Measurements from ENCODE around the gene TRPV6.

The TRPV6 gene

DNA sequence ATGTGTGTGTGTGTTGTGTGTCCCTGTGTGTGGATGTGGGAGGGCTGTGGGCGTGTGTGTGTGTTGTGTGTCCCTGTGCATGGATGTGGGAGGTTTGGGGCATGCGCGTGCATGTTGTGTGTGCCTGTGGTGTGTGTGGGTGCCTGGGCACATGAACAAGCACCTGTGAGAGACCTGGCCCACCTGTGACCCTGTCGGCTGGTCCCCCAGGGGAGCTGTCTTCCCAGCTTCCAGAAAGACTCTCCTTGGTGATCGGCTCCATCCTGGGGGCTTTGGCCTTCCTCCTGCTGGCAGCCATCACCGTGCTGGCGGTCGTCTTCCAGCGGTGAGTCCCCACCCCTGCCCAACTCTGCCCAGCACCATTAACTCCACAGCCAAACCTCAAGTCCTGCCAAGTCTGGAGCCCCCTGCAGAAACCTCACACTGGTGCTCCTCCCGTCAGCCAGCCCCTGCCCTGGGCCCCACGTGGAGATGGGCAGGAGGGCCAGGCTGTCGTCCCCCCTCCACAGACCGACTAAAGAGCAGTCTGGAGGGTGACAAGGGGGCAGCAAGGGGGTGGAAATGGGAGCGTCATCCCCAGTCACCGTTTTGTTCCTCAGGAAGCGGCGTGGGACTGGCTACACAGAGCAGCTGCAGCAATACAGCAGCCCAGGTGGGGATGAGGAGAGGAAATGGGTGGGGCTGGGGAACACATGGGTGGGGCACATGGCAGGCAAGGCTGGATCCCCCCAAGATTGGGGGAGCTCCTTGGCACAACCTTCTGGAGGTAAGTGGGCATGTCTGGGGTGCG lies 18.0 kb downstream of the TRPV6 start:
- no peak for DNase-seq

DNA sequence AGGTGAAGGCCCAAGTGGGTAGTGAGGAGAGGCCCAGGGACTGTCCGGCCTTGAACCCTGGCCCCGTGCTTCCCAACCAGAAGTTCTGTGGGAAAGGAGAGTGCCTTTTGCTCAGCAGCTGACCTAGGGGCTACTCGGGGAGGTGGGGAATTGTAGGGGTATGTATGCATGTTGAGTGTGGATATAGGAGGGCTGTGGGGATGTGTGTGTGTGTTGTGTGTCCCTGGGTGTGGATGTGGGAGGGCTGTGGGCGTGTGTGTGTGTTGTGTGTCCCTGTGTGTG lies 18.5 kb downstream of the TRPV6 start:
- DNase-seq, result no peak

DNA sequence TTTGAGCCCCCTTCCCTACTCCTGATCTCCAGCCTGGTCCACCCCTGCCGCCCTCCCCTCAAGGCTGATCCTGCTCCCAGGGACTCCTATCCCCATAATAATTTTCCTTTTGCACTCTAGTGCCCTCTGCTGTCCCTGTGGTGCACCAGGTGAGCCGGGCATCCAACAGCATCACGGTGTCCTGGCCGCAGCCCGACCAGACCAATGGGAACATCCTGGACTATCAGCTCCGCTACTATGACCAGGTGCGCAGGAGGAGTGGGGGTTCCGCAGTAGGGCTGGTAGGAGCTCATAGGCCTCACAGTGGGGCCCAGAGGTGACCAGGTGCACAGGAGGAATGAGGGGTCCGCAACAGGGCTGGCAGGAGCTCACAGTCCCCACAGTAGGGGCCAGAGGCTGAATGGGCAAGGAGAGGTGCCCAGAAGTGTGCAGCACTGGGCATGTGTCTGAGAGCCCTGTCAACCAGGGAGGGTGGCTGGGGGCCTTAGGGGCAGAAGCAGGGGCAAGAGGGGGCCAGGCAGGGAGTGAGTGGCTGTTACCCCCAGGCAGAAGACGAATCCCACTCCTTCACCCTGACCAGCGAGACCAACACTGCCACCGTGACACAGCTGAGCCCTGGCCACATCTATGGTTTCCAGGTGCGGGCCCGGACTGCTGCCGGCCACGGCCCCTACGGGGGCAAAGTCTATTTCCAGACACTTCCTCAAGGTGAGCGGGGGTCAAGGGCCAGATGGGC lies 19.0 kb downstream of the TRPV6 start:
- DNase-seq, result peak; percentile 37

GRCh38 chr7:142865766-142866165 lies 19.8 kb downstream of the TRPV6 start:
- DNase-seq, result no peak

DNA sequence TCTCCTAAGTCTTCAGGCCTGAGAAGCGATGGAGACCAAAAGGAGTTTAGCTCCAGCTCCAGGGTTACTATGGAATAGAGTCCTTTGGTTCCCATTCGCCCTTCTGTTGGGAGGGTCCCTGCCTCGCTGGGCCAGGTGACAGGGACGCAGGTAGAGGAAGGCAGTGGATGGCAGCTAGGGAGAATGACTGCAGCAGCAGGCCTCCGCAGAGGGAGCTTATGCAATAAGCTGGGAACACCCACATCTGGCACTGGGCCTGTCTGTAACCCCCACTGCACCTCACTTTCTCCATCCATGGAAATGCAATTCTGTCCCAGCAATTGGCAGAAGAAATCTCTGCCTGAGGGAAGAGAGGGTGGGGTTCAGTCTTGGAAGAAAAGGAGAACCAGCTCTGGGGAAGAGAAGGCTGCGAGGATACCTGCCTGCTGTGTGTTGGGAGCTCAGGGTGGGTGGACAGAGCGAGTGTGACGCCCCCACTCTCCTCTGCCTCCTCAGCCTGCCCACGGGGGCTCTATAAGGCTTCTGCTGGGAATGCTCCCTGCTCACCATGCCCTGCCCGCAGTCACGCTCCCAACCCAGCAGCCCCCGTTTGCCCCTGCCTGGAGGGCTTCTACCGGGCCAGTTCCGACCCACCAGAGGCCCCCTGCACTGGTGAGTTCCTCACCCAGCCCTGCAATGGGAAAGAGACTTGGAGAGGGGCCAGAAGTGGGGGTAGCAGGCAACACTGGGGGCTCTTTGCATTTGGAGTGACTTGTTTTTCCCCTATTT lies 20.4 kb downstream of the TRPV6 start:
- no peak for DNase-seq

DNA sequence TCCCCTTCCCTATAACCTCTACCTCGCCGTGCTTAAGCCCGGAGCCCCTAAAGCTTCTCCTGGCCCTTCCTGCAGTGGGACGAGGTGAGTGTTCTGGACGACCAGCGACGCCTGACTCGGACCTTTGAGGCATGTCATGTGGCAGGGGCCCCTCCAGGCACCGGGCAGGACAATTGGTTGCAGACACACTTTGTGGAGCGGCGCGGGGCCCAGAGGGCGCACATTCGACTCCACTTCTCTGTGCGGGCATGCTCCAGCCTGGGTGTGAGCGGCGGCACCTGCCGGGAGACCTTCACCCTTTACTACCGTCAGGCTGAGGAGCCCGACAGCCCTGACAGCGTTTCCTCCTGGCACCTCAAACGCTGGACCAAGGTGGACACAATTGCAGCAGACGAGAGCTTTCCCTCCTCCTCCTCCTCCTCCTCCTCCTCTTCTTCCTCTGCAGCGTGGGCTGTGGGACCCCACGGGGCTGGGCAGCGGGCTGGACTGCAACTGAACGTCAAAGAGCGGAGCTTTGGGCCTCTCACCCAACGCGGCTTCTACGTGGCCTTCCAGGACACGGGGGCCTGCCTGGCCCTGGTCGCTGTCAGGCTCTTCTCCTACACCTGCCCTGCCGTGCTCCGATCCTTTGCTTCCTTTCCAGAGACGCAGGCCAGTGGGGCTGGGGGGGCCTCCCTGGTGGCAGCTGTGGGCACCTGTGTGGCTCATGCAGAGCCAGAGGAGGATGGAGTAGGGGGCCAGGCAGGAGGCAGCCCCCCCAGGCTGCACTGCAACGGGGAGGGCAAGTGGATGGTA lies 21.5 kb downstream of the TRPV6 start:
- DNase-seq, result no peak

DNA sequence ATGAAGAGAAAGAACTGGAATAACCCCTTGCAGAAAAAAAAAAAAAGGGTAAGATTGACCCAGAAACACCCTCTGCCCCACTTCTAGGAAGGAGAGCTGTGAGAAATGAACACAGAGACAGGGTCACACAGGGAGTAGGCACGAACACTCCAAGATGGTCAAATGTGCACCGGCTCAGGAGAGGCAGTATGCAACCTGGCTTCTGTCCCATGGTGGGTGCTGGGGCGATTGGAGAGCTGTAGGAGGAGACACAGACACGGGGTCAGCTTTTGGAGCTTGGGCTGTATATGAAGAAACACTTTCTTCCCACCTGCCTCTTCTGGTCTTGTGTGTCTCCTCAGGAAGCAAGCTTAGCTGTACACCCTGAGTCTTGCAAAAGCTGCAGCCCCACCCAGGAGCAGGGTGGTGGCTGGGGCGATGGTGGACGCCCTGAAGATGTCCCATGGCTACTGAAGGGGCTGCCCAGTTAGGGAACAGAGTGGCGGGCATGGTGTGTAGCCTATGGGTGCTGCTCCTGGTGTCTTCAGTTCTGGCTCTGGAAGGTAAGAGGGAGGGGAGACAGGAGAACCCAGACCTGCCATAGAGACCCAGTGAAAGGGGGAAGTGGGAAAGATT lies 22.7 kb downstream of the TRPV6 start:
- no peak for DNase-seq

GRCh38 chr7:142862351-142862750 lies 23.2 kb downstream of the TRPV6 start:
- no peak for DNase-seq

- no peak for DNase-seq
Measured at GRCh38 chr7:142860968-142861367, 24.6 kb downstream of the TRPV6 start.

GRCh38 chr7:142859829-142860228 lies 25.7 kb downstream of the TRPV6 start:
- no peak for DNase-seq

DNA sequence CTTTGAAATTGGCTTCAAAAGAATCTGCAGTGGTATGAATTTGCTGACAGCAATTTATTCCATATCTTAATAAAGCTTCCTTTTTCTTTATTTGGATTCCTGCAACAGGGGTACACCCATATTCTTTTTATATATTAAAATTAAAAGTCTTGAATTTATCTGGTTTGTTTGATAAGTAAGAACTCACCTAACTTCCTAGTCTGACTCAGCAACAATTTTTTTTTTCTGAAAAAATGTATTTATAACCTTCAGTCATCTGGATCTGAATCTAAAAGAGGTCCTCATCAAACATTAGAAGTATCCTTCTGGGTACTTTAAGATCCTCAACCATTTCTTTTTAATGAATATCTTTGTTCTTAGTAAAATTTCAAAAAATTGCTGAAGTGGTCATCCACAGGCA lies 26.1 kb downstream of the TRPV6 start:
- no peak for DNase-seq

DNA sequence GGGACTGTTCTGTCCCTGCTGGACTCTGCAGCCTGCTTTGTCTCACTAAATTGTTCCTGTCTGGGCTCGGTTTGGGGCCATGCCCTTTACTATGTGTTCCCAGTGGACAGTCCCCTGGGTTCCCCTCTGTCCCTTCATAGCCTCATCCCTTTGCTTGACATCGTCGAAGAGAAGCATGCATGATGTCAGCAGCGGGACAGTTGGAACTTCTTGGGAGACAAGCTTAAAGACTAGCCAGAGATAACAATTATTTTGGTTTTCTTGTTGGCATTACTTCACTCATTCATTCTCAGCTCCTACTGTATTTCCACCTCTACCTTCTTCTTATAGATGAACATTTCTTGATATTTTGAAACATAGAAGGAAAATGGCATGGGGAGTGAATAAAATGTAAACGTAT lies 27.9 kb downstream of the TRPV6 start:
- no peak for DNase-seq

DNA sequence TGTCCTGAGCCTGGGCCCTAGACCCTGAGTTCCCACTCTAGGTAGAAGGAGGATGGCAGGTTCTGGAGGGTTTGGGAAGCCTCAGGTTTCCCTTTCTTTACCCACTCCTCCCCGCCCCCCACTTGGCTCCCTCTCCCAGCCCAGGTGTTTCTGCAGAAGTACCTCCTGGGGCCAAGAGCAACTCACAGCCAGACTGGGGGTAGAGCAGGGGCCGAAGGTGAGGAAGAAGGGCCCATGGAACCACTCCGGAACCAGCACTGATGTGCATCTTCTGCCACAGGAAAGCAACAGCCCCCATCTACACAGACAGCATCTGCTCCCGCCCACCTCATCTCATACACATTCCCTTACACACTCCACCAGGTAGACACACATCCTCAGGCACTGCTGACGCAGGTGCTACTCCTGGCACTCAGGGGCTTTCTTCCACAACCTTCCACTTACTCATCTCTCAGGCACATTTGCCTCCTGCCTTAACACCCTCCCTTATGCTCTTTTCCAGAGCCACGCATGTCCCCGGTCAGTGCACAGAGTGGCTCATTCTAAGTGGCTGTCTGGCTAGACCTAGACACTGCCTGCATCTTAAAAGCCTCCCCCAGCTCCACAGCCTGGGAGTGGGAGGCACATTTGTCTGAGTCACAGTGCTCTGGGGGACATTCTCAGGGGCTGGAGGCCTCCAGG lies 28.8 kb downstream of the TRPV6 start:
- no peak for DNase-seq

GRCh38 chr7:142855756-142856564 lies 29.6 kb downstream of the TRPV6 start:
- DNase-seq, result no peak

GRCh38 chr7:142855114-142855743 lies 30.3 kb downstream of the TRPV6 start:
- no peak for DNase-seq

GRCh38 chr7:142854372-142855113 lies 31.0 kb downstream of the TRPV6 start, which contains the start of gene EPHB6:
EPHB6 (plus strand) TSS chr7:142855076; CDS start chr7:142863228, 8,152 bp downstream.
- DNase-seq, result peak; percentile 62

DNA sequence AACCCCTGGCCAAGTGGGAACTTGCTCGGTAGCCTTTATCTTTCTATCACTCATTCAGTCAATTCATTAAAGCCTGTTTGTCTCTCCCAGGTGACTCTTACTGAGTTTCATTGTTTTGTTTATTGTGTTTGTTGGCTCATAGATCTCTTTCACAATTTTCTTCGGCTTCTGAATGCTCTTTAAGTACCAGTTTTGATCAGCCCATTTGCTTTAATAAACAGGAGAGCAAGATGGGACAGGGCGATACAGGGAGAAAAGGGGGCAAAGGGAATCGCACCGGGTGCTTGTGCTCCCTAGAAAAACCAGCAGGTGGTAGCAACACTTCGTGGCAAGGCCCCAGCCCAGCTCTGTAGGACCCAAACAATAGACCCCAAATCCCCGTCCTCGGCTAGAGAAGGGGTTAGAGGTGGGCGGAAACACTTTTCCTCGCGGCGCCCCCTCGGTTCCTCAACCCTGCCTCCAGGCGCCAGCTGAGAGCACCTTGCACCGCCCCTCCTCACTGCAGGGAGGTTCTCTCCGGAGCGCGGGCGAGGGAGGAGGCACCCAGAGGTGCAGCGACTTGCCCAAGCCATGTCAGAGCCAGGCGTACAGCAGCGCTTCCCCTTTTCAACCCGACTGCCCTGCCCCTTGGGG lies 31.7 kb downstream of the TRPV6 start:
- peak; percentile 81 for DNase-seq

GRCh38 chr7:142851919-142852318 lies 33.6 kb downstream of the TRPV6 start:
- no peak for DNase-seq

DNA sequence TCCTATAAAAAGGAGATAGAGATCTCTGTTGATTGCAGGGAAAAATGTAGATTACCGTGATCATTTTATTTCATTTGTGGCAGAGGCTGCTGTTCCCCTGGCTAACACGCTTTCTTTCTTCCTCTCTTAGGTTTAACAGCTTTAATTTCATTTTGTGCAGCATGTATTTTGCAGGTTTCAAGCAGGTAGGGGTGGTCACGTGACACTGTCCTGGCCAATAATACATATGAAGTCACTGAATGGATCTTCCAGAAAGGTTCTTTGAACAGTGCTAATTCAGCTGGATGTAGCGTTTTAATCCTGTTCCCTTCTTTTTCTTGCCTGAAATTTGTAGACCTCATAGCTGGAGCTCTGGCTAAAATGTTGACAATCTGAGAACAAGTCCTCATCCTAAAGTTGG lies 34.3 kb downstream of the TRPV6 start:
- DNase-seq, result no peak

All from OCI-M1 (cell line).